Upper lobe of left lung (tissue), 6 donors: ENCODE measurements around the gene MGAM2. TPM values are rescaled to one million over a fixed set of nuclear protein-coding genes. Genes with fewer than 3 reads are reported as not detected.

Source experiments
- ATAC-seq, 2 donors: fragments of 200-7000 bp; cut with Tn5 transposase; one replicate each; pipeline ENCODE4 v1.9.1; 2022; ENCODE audit warnings: mild to moderate bottlenecking in 2 of 2, moderate library complexity in 2 of 2; ENCODE audit not compliant: low FRiP score in 2 of 2
- DNase-seq, 2 donors: peaks; one replicate each; pipeline ENCODE4 v3.0.0-alpha.2; 2019 to 2020
- H3K27ac ChIP-seq, 4 donors: fragments of 200-600 bp; sonication (generic); one replicate each; pipeline ENCODE4 v1.5.1; 2016 to 2019
- H3K27me3 ChIP-seq, 4 donors: fragments of 200-600 bp; sonication (generic); one replicate each; pipeline ENCODE4 v1.5.1; 2017 to 2019
- H3K36me3 ChIP-seq, 4 donors: fragments of 200-600 bp; sonication (generic); one replicate each; pipeline ENCODE4 v1.5.1; 2016 to 2019
- H3K4me1 ChIP-seq, 4 donors: fragments of 200-600 bp; sonication (generic); one replicate each; pipeline ENCODE4 v1.5.1; 2018 to 2019
- H3K4me3 ChIP-seq, 4 donors: fragments of 200-600 bp; sonication (generic); one replicate each; pipeline ENCODE4 v1.5.1; 2017 to 2019; ENCODE audit warnings: mild to moderate bottlenecking in 2 of 4, moderate library complexity in 1 of 4
- H3K9me3 ChIP-seq, 4 donors: fragments of 200-600 bp; sonication (generic); one replicate each; pipeline ENCODE4 v1.5.1; 2018 to 2019
- EP300 ChIP-seq, 4 donors: sonication (generic); formaldehyde crosslinking; IDR thresholded peaks; one replicate each; pipeline ENCODE4 v1.5.1; 2017; ENCODE audit warnings: antibody characterized with exemption in 4 of 4, control low read depth in 2 of 4
- POLR2A ChIP-seq, 4 donors: fragments of 450-650 bp; IDR thresholded peaks; one replicate each; pipeline ENCODE4 v1.5.1; 2016 to 2017; ENCODE audit warnings: antibody characterized with exemption in 4 of 4, mild to moderate bottlenecking in 2 of 4
- POLR2AphosphoS5 ChIP-seq, 2 donors: sonication (generic); formaldehyde crosslinking; IDR thresholded peaks; one replicate each; pipeline ENCODE4 v1.5.1; 2017; ENCODE audit warnings: antibody characterized with exemption in 2 of 2
- WGBS, 2 donors: methylation state at CpG; one replicate each; pipeline ENCODE4 v1.1.5; 2017 to 2018; 5-methylcytosine and 5-hydroxymethylcytosine counted together
- total RNA-seq, 6 donors: library from RNA; depleted of rRNA in 4 of 6; stranded (reverse); fragments of >200 nt in 4 of 6; gene quantifications; one replicate each; pipeline versions ENCODE4 v1.1.0 to v1.2.1, GENCODE V29; 2016 to 2021
- TF ChIP-seq, protein P1 (sequence below), 6 experiments: fragments of 450-650 bp in 4 of 6; fragments of 200-600 bp in 2 of 6; sonication (generic) in 2 of 6; IDR thresholded peaks; one replicate each; pipeline ENCODE4 v1.5.1; 2016 to 2019; ENCODE audit warnings: antibody characterized with exemption in 6 of 6
- donor health status: DM: no; HTN: no; CAD: no; lungs with moderate emphysema.
- donor health status: DM: no; HTN: yes; CAD: no; lungs with severe emphysema.

MGAM2 gene
- total RNA-seq, 6 donors from 2014 or later: 0.43 to 1.6 (median 0.63) TPM

DNA sequence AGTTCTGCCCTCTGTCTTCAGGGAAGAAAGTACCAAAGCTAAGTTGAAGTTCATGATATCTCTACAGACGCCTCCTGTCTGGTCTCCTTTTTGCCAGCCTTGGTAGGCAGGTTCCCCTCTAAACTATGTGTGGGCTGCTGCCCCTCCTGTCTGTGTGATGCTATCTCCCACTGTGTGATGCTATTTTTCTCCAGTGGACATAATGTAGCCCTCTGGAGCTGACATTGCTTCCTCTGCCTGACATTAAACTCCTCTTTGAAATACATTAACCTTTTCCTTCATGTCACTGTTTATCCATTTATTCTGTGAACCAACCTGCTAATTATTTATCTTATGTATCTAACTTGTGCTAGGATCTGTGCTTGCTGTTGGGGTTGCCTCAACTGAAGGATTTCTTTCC, 146.4 kb downstream of the MGAM2 start, which contains the start of gene PRSS58:
PRSS58 (minus strand) TSS at position 101 of the 400 bp plus-strand sequence. CDS start 351 bp downstream, outside the sequence.
- H3K4me1 ChIP-seq: no peaks in the 10 kb centered on the region
- DNase-seq: no peak
- no peak within 1 kb of the TSS for H3K27ac ChIP-seq
- H3K36me3 ChIP-seq: no peaks in the 10 kb centered on the region
- no peak for ATAC-seq
- H3K27me3 ChIP-seq: no peaks in the 10 kb centered on the region
- TF ChIP-seq, protein P1, sequence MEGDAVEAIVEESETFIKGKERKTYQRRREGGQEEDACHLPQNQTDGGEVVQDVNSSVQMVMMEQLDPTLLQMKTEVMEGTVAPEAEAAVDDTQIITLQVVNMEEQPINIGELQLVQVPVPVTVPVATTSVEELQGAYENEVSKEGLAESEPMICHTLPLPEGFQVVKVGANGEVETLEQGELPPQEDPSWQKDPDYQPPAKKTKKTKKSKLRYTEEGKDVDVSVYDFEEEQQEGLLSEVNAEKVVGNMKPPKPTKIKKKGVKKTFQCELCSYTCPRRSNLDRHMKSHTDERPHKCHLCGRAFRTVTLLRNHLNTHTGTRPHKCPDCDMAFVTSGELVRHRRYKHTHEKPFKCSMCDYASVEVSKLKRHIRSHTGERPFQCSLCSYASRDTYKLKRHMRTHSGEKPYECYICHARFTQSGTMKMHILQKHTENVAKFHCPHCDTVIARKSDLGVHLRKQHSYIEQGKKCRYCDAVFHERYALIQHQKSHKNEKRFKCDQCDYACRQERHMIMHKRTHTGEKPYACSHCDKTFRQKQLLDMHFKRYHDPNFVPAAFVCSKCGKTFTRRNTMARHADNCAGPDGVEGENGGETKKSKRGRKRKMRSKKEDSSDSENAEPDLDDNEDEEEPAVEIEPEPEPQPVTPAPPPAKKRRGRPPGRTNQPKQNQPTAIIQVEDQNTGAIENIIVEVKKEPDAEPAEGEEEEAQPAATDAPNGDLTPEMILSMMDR (IDR thresholded peaks at IDR 0.05): no peak
- TF ChIP-seq EP300 (IDR thresholded peaks at IDR 0.05) (no peak), POLR2AphosphoS5 (IDR thresholded peaks at IDR 0.05) (no peak), POLR2A (IDR thresholded peaks at IDR 0.05) (no peak)
- WGBS, 2 donors: 33 to 88% methylated on average over 1 of the region's 1 CpG
- no peak within 1 kb of the TSS for H3K4me3 ChIP-seq
- H3K9me3 ChIP-seq: no peaks in the 10 kb centered on the region

DNA sequence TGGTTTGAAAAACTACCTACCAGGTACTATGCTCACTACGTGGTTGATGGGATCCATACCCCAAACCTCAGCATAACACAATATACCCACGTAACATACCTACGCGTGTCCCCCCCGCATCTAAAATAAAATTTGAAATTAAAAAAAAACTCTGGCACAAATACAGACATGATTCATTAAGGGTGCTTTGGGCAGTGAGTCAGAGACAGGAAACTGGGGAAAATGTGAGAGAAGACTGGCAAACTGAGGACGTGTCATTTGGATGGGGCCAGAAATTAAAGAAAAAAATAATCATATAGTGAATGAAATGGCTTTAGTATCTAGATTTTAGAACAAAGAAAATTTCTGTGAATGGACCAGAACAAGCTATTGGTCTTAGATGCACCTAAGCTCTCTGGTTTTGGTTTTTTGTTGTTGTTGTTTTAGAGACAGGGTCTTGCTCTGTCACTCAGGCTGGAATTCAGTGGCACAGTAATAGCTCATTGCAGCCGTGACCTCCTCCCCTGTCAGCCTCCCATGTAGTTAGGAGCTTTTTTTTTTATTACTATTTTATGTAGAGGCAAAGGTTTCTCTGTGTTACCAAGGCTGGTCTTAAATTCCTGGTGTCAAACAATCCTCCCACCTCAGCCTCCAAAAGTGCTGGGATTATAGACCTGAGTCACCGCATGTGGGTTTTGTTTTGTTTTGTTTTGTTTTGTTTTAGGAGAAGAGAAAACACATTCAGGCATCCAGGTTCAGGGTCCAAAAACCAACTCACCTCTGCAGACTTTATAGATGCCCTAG, 152.3 kb downstream of the MGAM2 start:
- Histone ChIP-seq H3K4me3 (no peak overlapping the region), H3K9me3 (no peaks in the 10 kb centered on the region), H3K4me1 (no peaks in the 10 kb centered on the region), H3K36me3 (no peaks in the 10 kb centered on the region), H3K27ac (no peak overlapping the region), H3K27me3 (no peaks in the 10 kb centered on the region)
- ATAC-seq: no peak
- 73% methylated on average over 8 of the region's 8 CpGs for WGBS, 2 donors
- TF ChIP-seq POLR2A (IDR thresholded peaks at IDR 0.05) (no peak), POLR2AphosphoS5 (IDR thresholded peaks at IDR 0.05) (no peak), EP300 (IDR thresholded peaks at IDR 0.05) (no peak)
- TF ChIP-seq, protein P1 (IDR thresholded peaks at IDR 0.05): no peak
- no peak for DNase-seq

Other genes with a start within 250 kb of the MGAM2 start
- gene OR9A4, start 195.3 kb upstream of the MGAM2 start, total RNA-seq: not detected
- gene CLEC5A, start 164.7 kb upstream of the MGAM2 start, total RNA-seq: 10 to 100 TPM in 2 of 6 donors, 1 to 10 TPM in 3, not detected in 1; 2.4 to 11.6 (median 6.3) TPM
- gene TAS2R38, start 137.9 kb upstream of the MGAM2 start, total RNA-seq: not detected
- 10 to 100 TPM in 2 of 6 donors, 1 to 10 TPM in 4; 3.5 to 17.3 (median 7.6) TPM for gene MGAM, start 115.8 kb upstream of the MGAM2 start, total RNA-seq
- gene PRSS58, start 146.3 kb downstream of the MGAM2 start, total RNA-seq: not detected